HG02623 (cell line): Measurements from ENCODE around the gene EXOC7.

Source experiments
- ATAC-seq: cut with Tn5 transposase; IDR thresholded peaks from one replicate; pipeline ENCODE4 v1.9.1; 2021; ENCODE audit warnings: moderate library complexity; ENCODE audit not compliant: unreplicated experiment

Gene EXOC7, protein sequence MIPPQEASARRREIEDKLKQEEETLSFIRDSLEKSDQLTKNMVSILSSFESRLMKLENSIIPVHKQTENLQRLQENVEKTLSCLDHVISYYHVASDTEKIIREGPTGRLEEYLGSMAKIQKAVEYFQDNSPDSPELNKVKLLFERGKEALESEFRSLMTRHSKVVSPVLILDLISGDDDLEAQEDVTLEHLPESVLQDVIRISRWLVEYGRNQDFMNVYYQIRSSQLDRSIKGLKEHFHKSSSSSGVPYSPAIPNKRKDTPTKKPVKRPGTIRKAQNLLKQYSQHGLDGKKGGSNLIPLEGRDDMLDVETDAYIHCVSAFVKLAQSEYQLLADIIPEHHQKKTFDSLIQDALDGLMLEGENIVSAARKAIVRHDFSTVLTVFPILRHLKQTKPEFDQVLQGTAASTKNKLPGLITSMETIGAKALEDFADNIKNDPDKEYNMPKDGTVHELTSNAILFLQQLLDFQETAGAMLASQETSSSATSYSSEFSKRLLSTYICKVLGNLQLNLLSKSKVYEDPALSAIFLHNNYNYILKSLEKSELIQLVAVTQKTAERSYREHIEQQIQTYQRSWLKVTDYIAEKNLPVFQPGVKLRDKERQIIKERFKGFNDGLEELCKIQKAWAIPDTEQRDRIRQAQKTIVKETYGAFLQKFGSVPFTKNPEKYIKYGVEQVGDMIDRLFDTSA

DNA sequence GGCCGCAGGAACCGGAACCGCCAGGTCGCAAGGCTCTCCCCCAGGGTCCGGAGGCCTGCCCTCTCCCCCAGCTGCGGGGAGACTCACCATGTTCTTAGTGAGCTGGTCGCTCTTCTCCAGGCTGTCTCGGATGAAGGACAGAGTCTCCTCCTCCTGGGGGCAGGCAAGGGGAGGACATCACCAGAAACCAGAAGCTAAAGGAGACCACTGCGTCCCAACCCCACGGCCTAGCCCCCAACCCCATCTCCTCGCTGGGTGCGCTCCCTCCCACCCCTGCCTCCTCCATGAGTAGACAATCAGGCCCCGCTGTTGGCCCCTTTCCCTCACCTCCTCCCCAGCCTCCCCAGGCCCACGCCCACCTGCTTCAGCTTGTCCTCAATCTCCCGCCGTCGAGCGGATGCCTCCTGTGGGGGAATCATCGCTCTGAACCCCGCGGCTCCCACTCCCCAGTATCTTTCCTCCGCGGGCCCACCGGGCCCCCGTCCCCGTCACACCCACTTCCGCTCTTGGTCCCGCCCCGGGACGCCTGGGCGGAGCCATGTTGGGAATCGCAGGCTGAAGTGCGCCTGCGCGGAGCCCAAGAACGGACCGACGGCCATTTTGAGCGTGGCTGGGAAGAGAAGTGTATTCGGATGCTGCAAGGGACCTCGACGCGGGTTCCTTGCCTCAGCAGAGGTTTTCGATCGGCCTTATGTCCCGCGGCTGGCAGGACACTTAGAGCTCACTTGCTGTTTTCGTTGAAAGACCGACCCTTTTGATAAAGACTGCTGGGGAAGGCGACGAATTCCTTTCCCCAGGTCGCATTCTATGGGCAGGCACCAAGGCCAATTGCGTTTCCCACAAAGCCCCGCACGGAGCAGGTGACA lies at the start of gene EXOC7:
Gene EXOC7 (minus strand): TSS at position 514 of the 866 bp plus-strand sequence. CDS start 95 bp downstream, at position 419.
- no peak for ATAC-seq

DNA sequence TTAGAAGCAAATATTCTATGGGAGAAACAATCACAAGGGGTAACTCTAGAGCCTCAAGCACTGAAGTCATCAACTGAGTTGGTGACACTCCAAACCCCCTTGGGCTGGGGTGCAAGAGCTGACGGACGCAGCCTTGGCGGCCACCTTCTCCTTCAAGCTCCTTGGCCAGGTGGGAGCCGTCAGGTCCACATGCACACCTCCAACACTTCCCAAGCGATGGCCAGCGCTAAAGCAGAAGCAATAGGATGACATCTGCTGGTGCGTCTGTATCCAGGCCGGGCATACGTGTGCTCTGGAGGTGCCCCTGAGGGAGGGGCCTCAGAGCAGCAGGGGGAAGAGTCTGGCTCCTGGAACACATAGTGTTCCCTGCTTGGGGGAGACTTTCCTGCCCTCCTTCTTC lies 49.6 kb upstream of the EXOC7 start:
- ATAC-seq = no peak

DNA sequence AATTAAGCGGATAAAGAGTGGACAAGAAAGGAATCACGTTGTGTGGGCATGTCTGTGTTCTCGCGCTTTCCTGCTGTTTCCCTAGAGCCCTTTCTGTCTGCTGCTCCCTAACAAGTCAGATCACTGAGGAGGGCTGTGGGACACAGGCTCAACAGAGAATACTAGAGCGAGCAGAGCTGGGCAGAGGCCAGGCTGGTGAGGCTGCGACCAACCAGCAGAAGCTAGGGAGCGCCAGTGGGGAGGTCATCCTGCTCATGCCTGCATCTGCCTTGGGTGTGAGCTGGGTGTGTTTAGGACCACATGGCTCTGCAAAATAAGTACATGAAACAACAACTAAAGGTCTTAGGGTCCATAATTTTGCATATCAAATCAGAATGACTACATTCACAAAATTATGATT lies 49.0 kb upstream of the EXOC7 start:
- ATAC-seq = no peak

DNA sequence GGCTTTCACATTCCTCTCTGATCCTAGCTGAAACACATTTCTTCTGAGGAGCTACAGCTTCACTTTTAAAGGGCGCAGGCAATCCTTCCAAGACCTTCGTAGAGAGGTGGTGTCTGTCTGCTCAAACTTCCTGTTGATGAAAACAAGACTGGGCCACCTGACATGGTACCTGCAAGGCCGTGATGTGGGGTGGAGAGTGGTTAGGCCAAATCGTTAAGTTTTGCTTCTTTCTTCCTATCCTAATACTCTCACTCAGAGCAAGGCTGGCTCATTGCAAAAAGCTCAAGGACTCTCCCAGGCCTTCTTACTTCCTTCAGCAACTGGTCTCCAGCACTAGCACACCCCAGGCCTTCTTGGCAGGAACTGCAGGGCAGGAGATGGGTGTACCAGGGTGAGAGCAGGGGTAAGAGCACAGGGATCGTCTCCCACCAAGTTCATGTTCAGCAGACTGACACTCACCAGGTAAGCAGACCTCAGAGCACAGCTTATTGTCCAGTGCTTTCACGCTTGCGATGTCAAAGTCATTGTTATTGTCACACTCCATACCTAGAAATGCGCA lies 48.4 kb upstream of the EXOC7 start:
- no peak for ATAC-seq

DNA sequence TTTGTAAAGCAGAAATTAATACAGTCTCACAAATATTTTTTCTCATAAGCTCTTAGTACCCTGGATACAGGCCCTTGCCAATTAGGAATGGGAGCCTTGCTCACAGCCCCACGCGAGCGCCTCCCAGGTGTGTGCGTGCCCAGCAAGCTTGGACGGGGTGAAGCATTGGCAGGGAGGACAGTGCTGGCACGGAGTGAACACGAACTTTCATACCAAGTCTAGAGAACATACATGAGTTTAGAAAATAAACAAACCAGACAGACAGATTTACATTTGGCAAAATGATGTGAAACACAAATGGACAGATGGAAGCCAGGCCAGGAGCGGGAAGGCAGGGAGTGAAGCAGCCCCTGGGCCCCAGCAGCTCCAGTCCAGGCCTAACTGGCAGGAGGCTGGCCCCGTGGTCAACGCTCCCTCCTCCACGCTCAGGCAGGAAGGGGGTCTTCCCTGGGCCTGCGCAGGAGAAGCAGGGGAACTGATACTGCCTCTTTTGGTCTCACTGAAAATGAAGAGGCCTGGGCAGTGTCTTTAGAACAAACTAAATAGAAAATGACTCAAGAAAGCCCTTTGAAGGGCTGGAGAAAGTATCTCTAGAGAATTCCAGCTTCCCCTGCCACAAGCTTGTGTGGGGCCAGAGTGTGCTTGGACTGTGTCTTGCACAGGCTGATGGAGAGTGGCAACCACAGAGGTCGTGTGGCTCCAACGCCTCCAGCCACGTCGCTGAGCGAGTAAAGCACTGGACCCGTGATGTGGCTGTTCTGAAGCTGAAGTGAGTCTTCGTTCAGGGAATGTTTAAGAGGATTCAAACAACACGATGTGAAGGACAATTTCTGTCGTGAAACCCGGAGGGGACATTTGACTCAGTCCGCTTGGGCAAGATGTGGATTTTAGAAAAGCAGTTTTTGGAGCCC lies 47.4 kb upstream of the EXOC7 start:
- ATAC-seq = no peak

DNA sequence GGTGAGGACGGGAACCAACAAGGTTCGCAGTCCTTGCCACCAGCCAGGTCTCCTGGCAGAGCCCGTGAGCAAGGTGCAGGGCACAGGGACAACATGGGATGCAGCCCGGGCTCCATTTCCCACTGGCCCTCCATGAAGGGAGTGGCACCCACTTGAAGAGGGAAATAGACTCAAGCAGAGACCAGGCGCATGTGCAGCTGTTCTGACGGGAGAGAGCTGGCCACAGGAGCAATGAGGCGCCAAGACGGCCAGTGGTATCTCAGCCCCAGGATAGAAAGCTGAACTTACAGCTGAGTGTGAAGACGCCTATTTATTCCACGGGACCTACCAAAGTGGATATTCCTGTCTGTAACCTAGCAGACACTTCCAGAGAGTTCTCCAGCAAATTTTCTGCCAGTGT lies 45.6 kb upstream of the EXOC7 start:
- no peak for ATAC-seq

GRCh38 chr17:76148015-76148326 lies 44.4 kb upstream of the EXOC7 start:
- ATAC-seq = no peak

GRCh38 chr17:76147211-76148014 lies 43.8 kb upstream of the EXOC7 start:
- ATAC-seq = no peak

DNA sequence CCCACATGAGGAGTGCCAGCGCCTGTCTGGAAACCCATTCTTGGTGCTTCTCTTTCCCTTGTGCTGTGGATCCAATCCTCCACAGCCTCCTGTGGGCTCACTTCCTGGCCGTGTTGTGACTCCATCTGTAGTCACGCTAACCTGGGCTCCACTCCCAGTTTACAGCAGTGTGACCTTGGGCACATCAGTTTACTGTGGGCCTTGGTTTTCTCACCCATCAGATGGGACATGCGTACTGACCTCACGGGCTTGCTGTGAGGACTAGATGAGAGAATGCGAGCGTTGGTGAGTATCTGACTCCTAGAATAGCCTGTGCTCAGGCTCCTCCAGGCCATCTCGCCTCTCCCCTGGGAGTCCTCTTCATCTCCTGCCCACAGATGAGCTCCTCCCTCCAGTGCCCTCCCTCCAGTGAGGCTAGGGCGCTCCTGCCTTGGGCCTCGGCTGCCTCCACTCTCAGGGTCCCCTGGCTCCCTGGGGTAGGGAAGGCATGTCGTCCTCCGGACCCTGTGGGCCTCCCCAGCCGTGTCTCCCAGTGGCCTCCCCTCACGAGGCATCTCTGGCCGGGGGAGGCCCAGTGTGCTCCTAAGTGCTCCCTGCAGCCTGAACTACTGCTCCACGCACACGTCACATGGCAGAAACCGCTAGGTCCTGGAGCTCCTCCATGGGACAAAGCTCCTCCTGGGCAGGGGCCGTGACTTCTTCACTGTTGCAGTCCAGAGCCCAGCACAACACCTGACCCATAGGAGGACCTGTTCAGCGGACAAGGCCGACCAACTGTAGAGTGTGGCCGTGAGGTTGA lies 42.7 kb upstream of the EXOC7 start:
- no peak for ATAC-seq

- ATAC-seq = no peak
Observed at GRCh38 chr17:76145231-76146052, 41.9 kb upstream of the EXOC7 start.

DNA sequence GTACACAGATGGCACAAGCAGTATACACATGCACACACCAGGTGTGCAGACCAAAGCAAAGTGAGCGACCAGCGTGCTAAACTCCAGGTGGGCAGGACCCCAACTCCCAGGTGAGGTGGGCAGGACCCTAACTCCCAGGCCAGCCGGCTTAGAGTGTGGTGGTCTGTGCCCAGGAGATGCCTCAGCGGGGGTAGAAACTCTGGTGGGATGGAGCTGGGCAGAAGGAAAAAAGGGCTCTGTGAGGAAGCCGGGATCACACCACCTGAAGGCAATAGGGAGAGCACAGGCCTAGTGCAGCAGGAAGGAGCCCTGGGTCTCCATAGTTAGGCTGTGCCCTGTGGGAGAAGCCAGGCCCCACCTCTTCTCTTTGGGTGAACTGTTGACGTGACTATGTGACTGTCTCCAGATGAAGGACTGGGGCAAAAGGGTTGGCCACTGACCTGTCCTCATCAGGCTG lies 39.0 kb upstream of the EXOC7 start:
- ATAC-seq = no peak

- no peak for ATAC-seq
Observed at GRCh38 chr17:76142039-76142584, 38.5 kb upstream of the EXOC7 start.

DNA sequence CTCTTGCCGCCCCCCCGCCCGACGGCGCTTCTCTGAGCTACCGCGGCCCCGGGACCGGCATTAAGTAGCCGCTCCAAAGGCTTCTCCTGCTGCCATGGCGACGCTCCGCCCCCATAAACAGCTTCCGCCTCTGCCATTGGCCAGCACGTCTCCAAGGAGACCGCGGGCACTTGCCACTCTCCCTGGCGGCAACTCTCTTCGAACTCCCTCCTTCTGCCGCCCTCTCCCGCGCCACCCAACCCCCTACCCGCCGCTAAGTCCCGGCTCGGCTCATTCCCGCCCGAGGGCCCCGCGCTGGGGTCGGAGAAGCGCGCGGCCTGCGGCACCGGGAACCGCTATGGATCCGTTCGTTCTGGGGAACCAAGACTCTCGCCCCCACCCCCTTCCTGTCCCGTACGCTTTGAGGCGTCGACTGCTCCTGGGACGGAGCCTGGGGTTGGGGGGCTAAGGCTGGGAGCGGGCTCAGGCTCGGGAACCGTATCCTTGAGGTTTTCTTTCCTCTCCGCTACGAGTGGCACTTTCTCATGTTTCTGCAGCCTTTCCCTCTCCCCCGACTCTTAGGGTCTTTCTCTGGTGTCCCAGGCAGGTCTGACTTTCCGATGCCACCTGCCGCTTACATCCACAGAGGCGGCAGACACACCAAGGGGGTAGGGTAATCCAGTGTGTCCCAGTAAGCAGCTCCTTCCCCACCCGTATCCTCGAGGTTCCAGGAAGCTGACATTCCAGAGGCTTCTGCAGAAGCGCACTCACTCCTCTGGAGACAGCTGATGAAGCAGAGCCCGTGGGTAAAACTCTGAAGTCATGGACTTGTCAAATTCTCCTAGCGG lies 37.8 kb upstream of the EXOC7 start, which contains the start of gene FOXJ1:
Gene FOXJ1 (minus strand): TSS at position 34 of the 827 bp plus-strand sequence. CDS start 850 bp downstream, outside the sequence.
- ATAC-seq = peak; percentile 56

DNA sequence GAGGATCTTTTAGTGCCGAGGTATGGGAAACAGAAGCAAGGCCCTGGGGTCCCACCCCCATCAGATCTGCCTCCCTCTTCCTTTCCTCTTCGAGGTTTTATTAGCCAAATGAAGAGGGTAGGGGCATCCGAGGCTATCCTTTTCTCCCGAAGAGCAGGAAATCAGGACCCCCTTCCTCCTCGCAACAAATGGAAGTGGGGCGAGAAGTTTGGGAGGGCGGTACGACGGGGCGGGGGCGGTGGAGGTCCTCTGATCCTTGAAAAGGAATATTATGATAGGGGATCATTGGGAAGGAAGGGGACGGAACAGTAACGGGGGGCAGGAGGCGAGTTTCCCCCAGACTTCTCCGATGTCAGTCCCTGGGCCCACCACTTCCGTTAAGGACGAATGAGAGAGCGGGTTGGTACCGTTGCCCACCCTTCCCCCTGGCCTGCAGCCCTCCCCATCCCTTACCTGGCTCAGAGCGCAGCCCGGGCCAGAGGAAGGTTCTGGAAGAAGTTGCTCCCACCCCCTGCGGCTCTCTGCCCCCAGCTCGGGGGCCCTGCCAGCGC lies 37.1 kb upstream of the EXOC7 start:
- no peak for ATAC-seq

- no peak for ATAC-seq
Observed at GRCh38 chr17:76139801-76140660, 36.4 kb upstream of the EXOC7 start.
